A549 (cell line): ENCODE results near the gene EXOC1. TPM values are rescaled to one million over a fixed set of nuclear protein-coding genes. Genes with fewer than 3 reads are reported as not detected.

Experiments
- ATAC-seq, 2 experiments: fragments of 200-7000 bp in 1 of 2; fragments of >200 bp in 1 of 2; cut with Nextera tagmentation in 1 of 2; cut with Tn5 transposase in 1 of 2; 3 replicates each; pipeline versions ENCODE4 v1.8.0 to v1.9.1; 2018 to 2020; ENCODE audit warnings: mild to moderate bottlenecking in 1 of 2, moderate library complexity in 1 of 2
- CTCF ChIA-PET: fragments of 300-600 bp; sonication (Branson Sonifier 250); formaldehyde crosslinking; extraction: SDS; loops from one replicate; lab custom pipeline; 2021; ENCODE audit warnings: antibody characterized with exemption, inconsistent platforms; lab: Yijun Ruan, JAX
- POLR2A ChIA-PET: fragments of 350-600 bp; formaldehyde crosslinking; extraction: SDS; loops from one replicate; lab custom pipeline; 2021; ENCODE audit warnings: antibody characterized with exemption, inconsistent platforms; lab: Yijun Ruan, JAX
- DNase-seq, 2 experiments: peaks; one replicate each; pipeline versions ENCODE4 v3.0.0 to v3.0.0-alpha.2; 2011 to 2016; ENCODE audit warnings: low read depth in 1 of 2, low spot score in 1 of 2
- FAIRE-seq: peaks from 2 replicates; lab custom pipeline; 2011; peaks lifted over from hg19 to GRCh38; lab: Jason Lieb, UNC
- H3K27ac ChIP-seq, 2 experiments: fragments of >200 bp; sonication (Bioruptor Twin); formaldehyde crosslinking; 3 replicates each; pipeline ENCODE4 v1.5.1; 2016 to 2017
- H3K4me1 ChIP-seq: fragments of >200 bp; sonication (Bioruptor Twin); formaldehyde crosslinking; 3 replicates; pipeline ENCODE4 v1.6.1; 2016
- H3K4me2 ChIP-seq: fragments of >200 bp; sonication (Bioruptor Twin); formaldehyde crosslinking; 3 replicates; pipeline ENCODE4 v1.6.1; 2016
- H3K4me3 ChIP-seq: fragments of >200 bp; sonication (Bioruptor Twin); formaldehyde crosslinking; 3 replicates; pipeline ENCODE4 v1.5.1; 2016
- H3K9me3 ChIP-seq: fragments of >200 bp; sonication (Bioruptor Twin); formaldehyde crosslinking; 3 replicates; pipeline ENCODE4 v1.6.1; 2016
- ATOH8 ChIP-seq: fragments of 250-450 bp; sonication (Bioruptor Pico); IDR thresholded peaks from 2 replicates; pipeline ENCODE4 v1.5.0; 2020; ENCODE audit warnings: low read depth, mild to moderate bottlenecking, moderate library complexity
- CBX2 ChIP-seq: fragments of 200-600 bp; sonication (generic); IDR thresholded peaks from 2 replicates; pipeline ENCODE4 v1.6.1; 2016; ENCODE audit warnings: low read depth, mild to moderate bottlenecking, borderline replicate concordance
- E2F6 ChIP-seq: IDR thresholded peaks from 2 replicates; pipeline ENCODE4 v1.6.1; 2012; ENCODE audit warnings: low read depth, borderline replicate concordance
- EHF ChIP-seq: fragments of 250-450 bp; sonication (Bioruptor Pico); IDR thresholded peaks from 2 replicates; pipeline ENCODE4 v1.5.0; 2020; ENCODE audit warnings: mild to moderate bottlenecking
- ELK1 ChIP-seq: fragments of 150-350 bp; IDR thresholded peaks from 2 replicates; pipeline ENCODE4 v1.6.1; 2014; ENCODE audit warnings: low read depth, mild to moderate bottlenecking, low read length
- ESRRA ChIP-seq: fragments of 150-350 bp; IDR thresholded peaks from 2 replicates; pipeline ENCODE4 v1.6.1; 2014; ENCODE audit warnings: mild to moderate bottlenecking, low read length, borderline replicate concordance
- FOSB ChIP-seq: fragments of 250-450 bp; sonication (Bioruptor Pico); IDR thresholded peaks from 2 replicates; pipeline ENCODE4 v1.5.0; 2020; ENCODE audit warnings: mild to moderate bottlenecking, moderate library complexity
- FOXS1 ChIP-seq: fragments of 250-450 bp; sonication (Bioruptor Pico); IDR thresholded peaks from 2 replicates; pipeline ENCODE4 v1.5.0; 2020; ENCODE audit warnings: mild to moderate bottlenecking, moderate library complexity
- GATA3 ChIP-seq: IDR thresholded peaks from 2 replicates; pipeline ENCODE4 v1.6.1; 2012; ENCODE audit warnings: borderline replicate concordance
- HOXA7 ChIP-seq: fragments of 250-450 bp; sonication (Bioruptor Pico); IDR thresholded peaks from 2 replicates; pipeline ENCODE4 v1.5.0; 2020; ENCODE audit warnings: mild to moderate bottlenecking, moderate library complexity
- HOXB13 ChIP-seq: fragments of 250-450 bp; sonication (Bioruptor Pico); IDR thresholded peaks from 2 replicates; pipeline ENCODE4 v1.5.0; 2020; ENCODE audit warnings: low read depth, mild to moderate bottlenecking, moderate library complexity
- HOXB5 ChIP-seq: fragments of 250-450 bp; sonication (Bioruptor Pico); IDR thresholded peaks from 2 replicates; pipeline ENCODE4 v1.5.0; 2020; ENCODE audit warnings: mild to moderate bottlenecking, moderate library complexity
- JUN ChIP-seq, 2 experiments: fragments of >200 bp; sonication (Bioruptor Twin); formaldehyde crosslinking; IDR thresholded peaks; 2 replicates in 1 of 2; 3 replicates in 1 of 2; pipeline ENCODE4 v1.6.1; 2016 to 2017
- MAFK ChIP-seq: fragments of 450-650 bp; IDR thresholded peaks from 2 replicates; pipeline ENCODE4 v1.6.1; 2014; ENCODE audit not compliant: partially characterized antibody
- MAZ ChIP-seq: fragments of 150-350 bp; IDR thresholded peaks from 2 replicates; pipeline ENCODE4 v1.6.1; 2014; ENCODE audit warnings: antibody characterized with exemption, low read depth, low read length, borderline replicate concordance
- MYC ChIP-seq: IDR thresholded peaks from 2 replicates; pipeline ENCODE4 v1.6.1; 2012; ENCODE audit warnings: mild to moderate bottlenecking, inconsistent platforms, low read length, improper control_type of control experiment, borderline replicate concordance
- NR3C1 ChIP-seq: fragments of >200 bp; sonication (Bioruptor Twin); formaldehyde crosslinking; IDR thresholded peaks from 3 replicates; pipeline ENCODE4 v1.6.1; 2017
- PBX3 ChIP-seq: IDR thresholded peaks from 2 replicates; pipeline ENCODE4 v1.6.1; 2012
- PHF8 ChIP-seq: fragments of 200-600 bp; sonication (generic); IDR thresholded peaks from 2 replicates; pipeline ENCODE4 v1.6.1; 2016; ENCODE audit warnings: low read depth, mild to moderate bottlenecking, antibody characterized with exemption, moderate library complexity, borderline replicate concordance
- POLR2AphosphoS2 ChIP-seq: conservative IDR thresholded peaks from 2 replicates; pipeline ENCODE4 v1.6.1; 2012; ENCODE audit warnings: low read length, improper control_type of control experiment, inconsistent platforms
- RAD21 ChIP-seq, 2 experiments: fragments of >200 bp in 1 of 2; sonication (Bioruptor Twin) in 1 of 2; formaldehyde crosslinking in 1 of 2; IDR thresholded peaks in 1 of 2; conservative IDR thresholded peaks in 1 of 2; 2 replicates in 1 of 2; 3 replicates in 1 of 2; pipeline ENCODE4 v1.6.1; 2012 to 2018; ENCODE audit warnings: inconsistent platforms in 1 of 2
- RARB ChIP-seq: fragments of 250-450 bp; sonication (Bioruptor Pico); IDR thresholded peaks from 2 replicates; pipeline ENCODE4 v1.8.0; 2021; ENCODE audit warnings: mild to moderate bottlenecking, moderate library complexity
- RCOR1 ChIP-seq: fragments of 150-350 bp; IDR thresholded peaks from 2 replicates; pipeline ENCODE4 v1.6.1; 2014; ENCODE audit warnings: antibody characterized with exemption, low read length, low read depth
- SREBF2 ChIP-seq: fragments of 450-650 bp; IDR thresholded peaks from 2 replicates; pipeline ENCODE4 v1.6.1; 2014; ENCODE audit warnings: mild to moderate bottlenecking, moderate library complexity
- WGBS: methylation state at CpG from one replicate; pipeline ENCODE4 v1.1.6; 2017; ENCODE audit errors: missing lambda C conversion rate; 5-methylcytosine and 5-hydroxymethylcytosine counted together
- polyA plus RNA-seq, 4 experiments: library from polyadenylated mRNA; depleted of rRNA in 3 of 4; stranded (reverse); fragments of >200 nt; fragmentation: RNase III in 1 of 4; extraction: RNeasy Plus Mini Kit Qiagen cat#74134 plus additional on column Dnase treatment in 1 of 4; gene quantifications; 2 replicates in 3 of 4; 3 replicates in 1 of 4; pipeline ENCODE4 v1.2.3, GENCODE V29; 2011 to 2017

EXOC1 gene
- polyA plus RNA-seq, 2 of the 4 experiments (the other 2 are of a cell fraction), result 12.8 to 22.4 TPM

- ATAC-seq (no peak), FAIRE-seq (no peak)
Measured at GRCh38 chr4:55876387-55876786, 22.9 kb downstream of the EXOC1 start.

GRCh38 chr4:55879224-55879623, 25.8 kb downstream of the EXOC1 start:
- CTCF ChIA-PET, result no interaction called here
- Histone ChIP-seq H3K4me2 (no peak overlapping the region), H3K27ac (no peak overlapping the region)
- WGBS, result 89% methylated on average over 3 of the region's 3 CpGs
- DNase-seq, result no peak
- TF ChIP-seq EHF (CRISPR knock-in tag) (no peak), PHF8 (no peak), FOSB (CRISPR knock-in tag) (no peak), MAFK (no peak), PBX3 (no peak), RCOR1 (no peak), POLR2AphosphoS2 (no peak), MYC (no peak), ATOH8 (CRISPR knock-in tag) (no peak), E2F6 (no peak), GATA3 (no peak), HOXB13 (no peak), FOXS1 (CRISPR knock-in tag) (no peak), HOXB5 (CRISPR knock-in tag) (no peak), JUN (IDR thresholded peaks at IDR 0.05) (no peak), RAD21 (conservative IDR thresholded peaks at IDR 0.05 in 1 of 2, IDR thresholded peaks at IDR 0.05 in 1 of 2) (no peak), SREBF2 (no peak), RARB (CRISPR knock-in tag) (no peak), MAZ (no peak), HOXA7 (no peak)
- TF ChIP-seq, all 56 proteins: peak for 0
- no peak overlapping the region for H3K4me3 ChIP-seq
- H3K4me1 ChIP-seq, result no peaks in the 10 kb centered on the region
- ATAC-seq (no peak), FAIRE-seq (no peak)
- POLR2A ChIA-PET, result no interaction called here
- H3K9me3 ChIP-seq, result no peaks in the 10 kb centered on the region

More at GRCh38 chr4:55876387-55876786, 22.9 kb downstream of the EXOC1 start:
- CTCF ChIA-PET, result interaction anchor here (1.4 kb wide), 1 partner anchor 9 kb away, joined by 3 read pairs; no protein-coding TSS in a partner anchor
- TF ChIP-seq NR3C1 (no peak), HOXB13 (no peak), ESRRA (no peak)
- POLR2A ChIA-PET, result no interaction called here
- no peak for DNase-seq
- no peaks in the 10 kb centered on the region for H3K9me3 ChIP-seq
- H3K4me1 ChIP-seq, result no peaks in the 10 kb centered on the region
- H3K4me3 ChIP-seq, result no peak overlapping the region
- H3K27ac ChIP-seq, result no peak overlapping the region
- H3K4me2 ChIP-seq, result no peak overlapping the region

- ATAC-seq (no peak), DNase-seq (no peak), FAIRE-seq (no peak)
- H3K27ac ChIP-seq, result no peak overlapping the region
- H3K4me2 ChIP-seq, result no peak overlapping the region
- H3K9me3 ChIP-seq, result no peaks in the 10 kb centered on the region
- no peaks in the 10 kb centered on the region for H3K4me1 ChIP-seq
- TF ChIP-seq CBX2, result no peak
- no peak for TF ChIP-seq HOXB13
- no peak for TF ChIP-seq ELK1
- POLR2A ChIA-PET, result no interaction called here
- WGBS, result 95% methylated on average over 3 of the region's 3 CpGs
- CTCF ChIA-PET, result no interaction called here
- no peak overlapping the region for H3K4me3 ChIP-seq
Measured at GRCh38 chr4:55880652-55881280, 27.3 kb downstream of the EXOC1 start.
